ENCODE measurements around the gene JAK1. TPM values are rescaled to one million over a fixed set of nuclear protein-coding genes. Genes with fewer than 3 reads are reported as not detected.
"Not testable (repeated sequence)": the region's sequence is repeated elsewhere in the genome, so short reads cannot be mapped to it uniquely, and the experiment has no call there.

JAK1 gene
- total RNA-seq, 1 experiment from 2014 or later, result 138 TPM

DNA sequence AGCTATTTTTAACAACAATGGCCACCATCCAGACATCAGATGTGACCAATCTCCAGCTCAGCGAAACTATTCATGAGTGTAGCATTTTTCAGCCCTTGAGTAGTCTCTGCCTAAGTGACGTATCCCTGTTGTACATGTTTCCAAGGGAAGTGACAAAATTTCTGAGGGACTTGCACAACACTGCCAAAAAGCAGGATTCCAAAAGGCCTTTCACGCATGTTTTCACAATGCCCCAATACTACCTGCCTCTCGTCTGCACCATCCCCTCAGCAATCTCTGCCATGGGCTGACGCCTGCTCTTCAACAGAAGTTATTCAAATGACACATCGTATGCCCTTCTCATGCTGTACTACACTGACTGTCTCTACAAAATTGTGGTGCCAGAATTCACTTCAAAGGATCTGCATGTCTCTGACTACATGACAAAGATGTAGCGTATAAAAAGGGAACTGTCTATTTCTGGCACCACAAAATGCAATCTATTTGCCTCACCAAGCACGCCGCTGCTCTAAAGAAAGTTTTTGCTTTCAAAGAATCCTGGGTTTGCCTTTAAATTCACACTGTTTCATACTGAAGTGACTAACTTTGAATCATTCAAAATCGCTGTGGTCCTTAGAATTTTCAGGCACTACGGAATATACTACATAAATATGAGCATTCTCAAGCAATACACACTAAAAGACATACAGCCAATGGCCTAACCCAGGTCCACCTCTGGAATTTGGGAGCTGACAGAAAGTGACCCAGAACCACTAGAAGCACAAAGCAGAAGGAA, 32.9 kb downstream of the JAK1 start:
- BruUV-seq (replicated peaks), result no TSS peak
- no peak for DNase-seq (ENCODE audit: low read depth, low spot score)
- no peak overlapping the region for H3K4me3 ChIP-seq (ENCODE audit: low read depth in 2 of 2, low read length in 2 of 2)
- peaks cover 36% of the 10 kb centered on the region for H3K4me1 ChIP-seq (ENCODE audit: control insufficient read depth, insufficient read depth, low read length)
- in situ Hi-C loops (cut with HindIII; ENCODE audit: low pct_unique_long_range_greater_than_20kb, low sequenced_read_pairs) (no loop called here), intact Hi-C loops (cut with micrococcal nuclease; ENCODE audit: unreplicated experiment) (no loop called here)
- no peaks in the 10 kb centered on the region for H3K9me3 ChIP-seq (ENCODE audit: control insufficient read depth, insufficient read depth, low read depth, low read length)
- H3K27me3 ChIP-seq (ENCODE audit: control insufficient read depth, insufficient read depth, low read length), result no peaks in the 10 kb centered on the region
- peak overlapping the region; percentile 49; the same call in 1 of the 2 replicates for H3K27ac ChIP-seq (ENCODE audit: low read length)
- ChIA-PET POLR2A (no interaction called here), CTCF (interaction anchor here (1.1 kb wide), 1 partner anchor 87 kb away, joined by 3 read pairs; no protein-coding TSS in a partner anchor)
- TF ChIP-seq, protein P1, sequence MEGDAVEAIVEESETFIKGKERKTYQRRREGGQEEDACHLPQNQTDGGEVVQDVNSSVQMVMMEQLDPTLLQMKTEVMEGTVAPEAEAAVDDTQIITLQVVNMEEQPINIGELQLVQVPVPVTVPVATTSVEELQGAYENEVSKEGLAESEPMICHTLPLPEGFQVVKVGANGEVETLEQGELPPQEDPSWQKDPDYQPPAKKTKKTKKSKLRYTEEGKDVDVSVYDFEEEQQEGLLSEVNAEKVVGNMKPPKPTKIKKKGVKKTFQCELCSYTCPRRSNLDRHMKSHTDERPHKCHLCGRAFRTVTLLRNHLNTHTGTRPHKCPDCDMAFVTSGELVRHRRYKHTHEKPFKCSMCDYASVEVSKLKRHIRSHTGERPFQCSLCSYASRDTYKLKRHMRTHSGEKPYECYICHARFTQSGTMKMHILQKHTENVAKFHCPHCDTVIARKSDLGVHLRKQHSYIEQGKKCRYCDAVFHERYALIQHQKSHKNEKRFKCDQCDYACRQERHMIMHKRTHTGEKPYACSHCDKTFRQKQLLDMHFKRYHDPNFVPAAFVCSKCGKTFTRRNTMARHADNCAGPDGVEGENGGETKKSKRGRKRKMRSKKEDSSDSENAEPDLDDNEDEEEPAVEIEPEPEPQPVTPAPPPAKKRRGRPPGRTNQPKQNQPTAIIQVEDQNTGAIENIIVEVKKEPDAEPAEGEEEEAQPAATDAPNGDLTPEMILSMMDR (IDR thresholded peaks at IDR 0.05), result no peak
- TF ChIP-seq TCF7L2 (IDR thresholded peaks at IDR 0.05; ENCODE audit: low read depth, low read length) (no peak), POLR2AphosphoS5 (IDR thresholded peaks at IDR 0.05; ENCODE audit: low read depth, low read length) (no peak), SIN3A (IDR thresholded peaks at IDR 0.05; ENCODE audit: borderline replicate concordance, insufficient read depth, low read depth, low read length) (no peak)
- peak; percentile 59 for ATAC-seq
- no peaks in the 10 kb centered on the region for H3K36me3 ChIP-seq (ENCODE audit: control insufficient read depth, insufficient read depth, low read length)

DNA sequence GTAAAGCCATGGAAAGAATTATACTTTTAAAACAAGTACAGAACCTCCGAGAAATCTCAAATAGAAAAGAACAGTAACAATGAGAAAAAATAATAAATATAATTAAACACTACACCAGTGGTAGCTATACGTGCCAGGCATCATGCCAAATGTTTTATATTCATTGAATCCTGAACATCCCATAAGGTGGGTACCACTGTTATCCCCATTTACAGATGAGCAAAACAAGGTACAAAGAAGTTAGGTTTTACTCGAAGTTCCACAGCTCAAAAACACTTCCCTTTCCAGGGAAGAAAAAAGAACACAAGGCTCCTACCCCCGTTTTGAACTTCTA, 33.4 kb downstream of the JAK1 start:
- ATAC-seq (no peak), DNase-seq (ENCODE audit: low read depth, low spot score) (no peak)
- ChIA-PET CTCF (no interaction called here), POLR2A (no interaction called here)
- TF ChIP-seq, protein P1 (IDR thresholded peaks at IDR 0.05), result no peak
- TF ChIP-seq, protein P2, sequence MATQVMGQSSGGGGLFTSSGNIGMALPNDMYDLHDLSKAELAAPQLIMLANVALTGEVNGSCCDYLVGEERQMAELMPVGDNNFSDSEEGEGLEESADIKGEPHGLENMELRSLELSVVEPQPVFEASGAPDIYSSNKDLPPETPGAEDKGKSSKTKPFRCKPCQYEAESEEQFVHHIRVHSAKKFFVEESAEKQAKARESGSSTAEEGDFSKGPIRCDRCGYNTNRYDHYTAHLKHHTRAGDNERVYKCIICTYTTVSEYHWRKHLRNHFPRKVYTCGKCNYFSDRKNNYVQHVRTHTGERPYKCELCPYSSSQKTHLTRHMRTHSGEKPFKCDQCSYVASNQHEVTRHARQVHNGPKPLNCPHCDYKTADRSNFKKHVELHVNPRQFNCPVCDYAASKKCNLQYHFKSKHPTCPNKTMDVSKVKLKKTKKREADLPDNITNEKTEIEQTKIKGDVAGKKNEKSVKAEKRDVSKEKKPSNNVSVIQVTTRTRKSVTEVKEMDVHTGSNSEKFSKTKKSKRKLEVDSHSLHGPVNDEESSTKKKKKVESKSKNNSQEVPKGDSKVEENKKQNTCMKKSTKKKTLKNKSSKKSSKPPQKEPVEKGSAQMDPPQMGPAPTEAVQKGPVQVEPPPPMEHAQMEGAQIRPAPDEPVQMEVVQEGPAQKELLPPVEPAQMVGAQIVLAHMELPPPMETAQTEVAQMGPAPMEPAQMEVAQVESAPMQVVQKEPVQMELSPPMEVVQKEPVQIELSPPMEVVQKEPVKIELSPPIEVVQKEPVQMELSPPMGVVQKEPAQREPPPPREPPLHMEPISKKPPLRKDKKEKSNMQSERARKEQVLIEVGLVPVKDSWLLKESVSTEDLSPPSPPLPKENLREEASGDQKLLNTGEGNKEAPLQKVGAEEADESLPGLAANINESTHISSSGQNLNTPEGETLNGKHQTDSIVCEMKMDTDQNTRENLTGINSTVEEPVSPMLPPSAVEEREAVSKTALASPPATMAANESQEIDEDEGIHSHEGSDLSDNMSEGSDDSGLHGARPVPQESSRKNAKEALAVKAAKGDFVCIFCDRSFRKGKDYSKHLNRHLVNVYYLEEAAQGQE (IDR thresholded peaks at IDR 0.05; ENCODE audit: insufficient read depth in 1 of 2, low read depth in 2 of 2, low read length in 1 of 2), result no peak
- TF ChIP-seq SIN3A (IDR thresholded peaks at IDR 0.05; ENCODE audit: borderline replicate concordance, insufficient read depth, low read depth, low read length) (no peak), POLR2AphosphoS5 (IDR thresholded peaks at IDR 0.05; ENCODE audit: low read depth, low read length) (no peak), TCF7L2 (IDR thresholded peaks at IDR 0.05; ENCODE audit: low read depth, low read length) (no peak)
- Histone ChIP-seq H3K27ac (ENCODE audit: low read length) (peak overlapping the region; percentile 49; the same call in 1 of the 2 replicates), H3K9me3 (ENCODE audit: control insufficient read depth, insufficient read depth, low read depth, low read length) (no peaks in the 10 kb centered on the region), H3K4me3 (ENCODE audit: low read depth in 2 of 2, low read length in 2 of 2) (no peak overlapping the region), H3K4me1 (ENCODE audit: control insufficient read depth, insufficient read depth, low read length) (peaks cover 40% of the 10 kb centered on the region), H3K27me3 (ENCODE audit: control insufficient read depth, insufficient read depth, low read length) (no peaks in the 10 kb centered on the region), H3K36me3 (ENCODE audit: control insufficient read depth, insufficient read depth, low read length) (no peaks in the 10 kb centered on the region)
- in situ Hi-C loops (cut with HindIII; ENCODE audit: low pct_unique_long_range_greater_than_20kb, low sequenced_read_pairs), result no loop called here
- BruUV-seq (replicated peaks), result no TSS peak
- intact Hi-C loops (cut with micrococcal nuclease; ENCODE audit: unreplicated experiment), result no loop called here

DNA sequence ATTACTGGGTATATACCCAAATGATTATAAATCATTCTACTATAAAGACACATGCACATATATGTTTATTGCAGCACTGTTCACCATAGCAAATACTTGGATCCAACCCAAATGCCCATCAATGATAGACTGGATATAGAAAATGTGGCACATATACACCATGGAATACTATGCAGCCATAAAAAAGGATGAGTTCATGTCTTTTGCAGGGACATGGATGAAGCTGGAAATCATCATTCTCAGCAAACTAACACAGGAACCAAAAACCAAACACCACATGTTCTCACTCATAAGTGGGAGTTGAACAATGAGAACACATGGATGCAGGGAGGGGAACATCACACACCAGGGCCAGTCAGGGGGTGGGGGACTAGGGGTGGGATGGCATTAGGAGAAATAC, 35.7 kb downstream of the JAK1 start:
- in situ Hi-C loops (cut with HindIII; ENCODE audit: low pct_unique_long_range_greater_than_20kb, low sequenced_read_pairs); H3K9me3 ChIP-seq (ENCODE audit: control insufficient read depth, insufficient read depth, low read depth, low read length); ATAC-seq; H3K36me3 ChIP-seq (ENCODE audit: control insufficient read depth, insufficient read depth, low read length); CTCF ChIA-PET; POLR2A ChIA-PET; H3K4me3 ChIP-seq (ENCODE audit: low read depth in 2 of 2, low read length in 2 of 2); H3K27me3 ChIP-seq (ENCODE audit: control insufficient read depth, insufficient read depth, low read length); DNase-seq (ENCODE audit: low read depth, low spot score); H3K27ac ChIP-seq (ENCODE audit: low read length); BruUV-seq (replicated peaks); intact Hi-C loops (cut with micrococcal nuclease; ENCODE audit: unreplicated experiment): not testable (repeated sequence)
- H3K4me1 ChIP-seq (ENCODE audit: control insufficient read depth, insufficient read depth, low read length), result peaks cover 47% of the 10 kb centered on the region

Data from Panc1 (cell line).